NCI-H748 (cell line): Measurements from ENCODE around the gene CTPS1.

Experiments used
- DNase-seq: peaks from one replicate; lab custom pipeline; 2025; ENCODE audit not compliant: unreplicated experiment; lab: John Stamatoyannopoulos, UW

CTPS1 gene

GRCh38 chr1:40966417-40966816, 13.1 kb upstream of the CTPS1 start:
- DNase-seq, result no peak

GRCh38 chr1:40969445-40969844, 10.1 kb upstream of the CTPS1 start:
- no peak for DNase-seq

GRCh38 chr1:40971966-40972365, 7.5 kb upstream of the CTPS1 start:
- DNase-seq, result no peak

- DNase-seq, result no peak
These were observed 5.6 kb upstream of the CTPS1 start for GRCh38 chr1:40973912-40974311.

GRCh38 chr1:40974945-40975344, 4.6 kb upstream of the CTPS1 start:
- DNase-seq, result no peak

GRCh38 chr1:40976952-40977690, 2.4 kb upstream of the CTPS1 start:
- DNase-seq, result no peak

- no peak for DNase-seq
These were observed 1.8 kb upstream of the CTPS1 start for GRCh38 chr1:40977716-40978115.

GRCh38 chr1:40978886-40979240, 633 bp upstream of the CTPS1 start:
- DNase-seq, result no peak

GRCh38 chr1:40980068-40980452, 564 bp downstream of the CTPS1 start:
- DNase-seq, result no peak

- peak; percentile 97 for DNase-seq
These were observed 1.1 kb downstream of the CTPS1 start for GRCh38 chr1:40980453-40981121.

GRCh38 chr1:40981691-40982448, 2.4 kb downstream of the CTPS1 start:
- no peak for DNase-seq

- DNase-seq, result no peak
These were observed 3.2 kb downstream of the CTPS1 start for GRCh38 chr1:40982721-40983120.

GRCh38 chr1:40983286-40983685, 3.8 kb downstream of the CTPS1 start:
- no peak for DNase-seq

- no peak for DNase-seq
These were observed 4.6 kb downstream of the CTPS1 start for GRCh38 chr1:40984066-40984465.

GRCh38 chr1:40984531-40984930, 5.0 kb downstream of the CTPS1 start:
- no peak for DNase-seq

- no peak for DNase-seq
These were observed 5.7 kb downstream of the CTPS1 start for GRCh38 chr1:40985161-40985560.

GRCh38 chr1:40985875-40986274, 6.4 kb downstream of the CTPS1 start:
- no peak for DNase-seq

- DNase-seq, result no peak
These were observed 6.9 kb downstream of the CTPS1 start for GRCh38 chr1:40986328-40986783.

- DNase-seq, result no peak
These were observed 7.5 kb downstream of the CTPS1 start for GRCh38 chr1:40986956-40987355.

- no peak for DNase-seq
These were observed 8.2 kb downstream of the CTPS1 start for GRCh38 chr1:40987439-40988276.

GRCh38 chr1:40988280-40988679, 8.8 kb downstream of the CTPS1 start:
- no peak for DNase-seq
